Sigmoid colon (tissue), 3 donors: Measurements from ENCODE around the gene RNFT2.

ENCODE experiments used
- POLR2A ChIP-seq, 2 donors: fragments of 450-650 bp; IDR thresholded peaks; one replicate each; pipeline ENCODE4 v1.6.1; 2016; ENCODE audit warnings: antibody characterized with exemption in 2 of 2, mild to moderate bottlenecking in 2 of 2, moderate library complexity in 2 of 2
- TF ChIP-seq, protein P1 (sequence below), 4 experiments: fragments of 450-650 bp in 3 of 4; fragments of 200-600 bp in 1 of 4; IDR thresholded peaks; one replicate each; pipeline ENCODE4 v1.5.1; 2016 to 2019; ENCODE audit warnings: antibody characterized with exemption in 4 of 4, mild to moderate bottlenecking in 3 of 4, moderate library complexity in 2 of 4

DNA sequence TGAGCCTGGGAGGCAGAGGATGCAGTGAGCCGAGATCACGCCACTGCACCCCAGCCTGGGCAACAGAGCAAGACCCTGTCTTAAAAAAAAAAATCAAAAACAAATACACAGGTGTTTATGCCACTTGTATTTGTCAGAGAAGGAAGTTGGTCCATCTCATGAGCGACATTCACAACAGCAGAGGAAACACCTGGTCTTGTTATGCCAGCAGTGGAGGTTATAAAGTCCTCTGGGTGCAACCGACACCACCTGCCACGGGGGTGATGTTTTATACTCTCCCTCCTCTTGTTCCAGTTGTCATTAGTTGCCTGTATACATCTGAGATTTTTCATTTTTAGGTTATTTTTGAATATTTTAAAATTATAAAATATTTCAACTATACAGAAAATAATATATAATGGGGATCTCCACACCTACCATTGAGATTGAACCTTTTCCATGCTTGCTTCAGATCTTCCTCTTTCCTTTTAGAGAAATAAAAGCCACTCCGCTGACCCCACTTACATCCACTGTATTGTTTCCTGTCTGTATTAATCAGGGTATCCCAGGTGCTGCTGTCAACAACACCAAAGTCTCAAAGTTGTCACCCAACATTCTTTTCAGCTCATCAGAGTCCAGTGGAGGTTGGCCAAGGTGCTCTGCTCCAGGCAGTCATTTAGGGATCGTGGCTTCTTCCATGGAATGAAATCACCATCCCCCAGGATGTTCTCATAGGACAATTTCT lies 65.1 kb downstream of the RNFT2 start:
- no peak for TF ChIP-seq POLR2A (IDR thresholded peaks at IDR 0.05)
- TF ChIP-seq, protein P1, sequence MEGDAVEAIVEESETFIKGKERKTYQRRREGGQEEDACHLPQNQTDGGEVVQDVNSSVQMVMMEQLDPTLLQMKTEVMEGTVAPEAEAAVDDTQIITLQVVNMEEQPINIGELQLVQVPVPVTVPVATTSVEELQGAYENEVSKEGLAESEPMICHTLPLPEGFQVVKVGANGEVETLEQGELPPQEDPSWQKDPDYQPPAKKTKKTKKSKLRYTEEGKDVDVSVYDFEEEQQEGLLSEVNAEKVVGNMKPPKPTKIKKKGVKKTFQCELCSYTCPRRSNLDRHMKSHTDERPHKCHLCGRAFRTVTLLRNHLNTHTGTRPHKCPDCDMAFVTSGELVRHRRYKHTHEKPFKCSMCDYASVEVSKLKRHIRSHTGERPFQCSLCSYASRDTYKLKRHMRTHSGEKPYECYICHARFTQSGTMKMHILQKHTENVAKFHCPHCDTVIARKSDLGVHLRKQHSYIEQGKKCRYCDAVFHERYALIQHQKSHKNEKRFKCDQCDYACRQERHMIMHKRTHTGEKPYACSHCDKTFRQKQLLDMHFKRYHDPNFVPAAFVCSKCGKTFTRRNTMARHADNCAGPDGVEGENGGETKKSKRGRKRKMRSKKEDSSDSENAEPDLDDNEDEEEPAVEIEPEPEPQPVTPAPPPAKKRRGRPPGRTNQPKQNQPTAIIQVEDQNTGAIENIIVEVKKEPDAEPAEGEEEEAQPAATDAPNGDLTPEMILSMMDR (IDR thresholded peaks at IDR 0.05): no peak
